Mesenteric fat pad (tissue), 1 donor: Measurements from ENCODE around the gene ST3GAL2. TPM values are rescaled to one million over a fixed set of nuclear protein-coding genes. Genes with fewer than 3 reads are reported as not detected.
"Not testable (repeated sequence)": the region's sequence is repeated elsewhere in the genome, so short reads cannot be mapped to it uniquely, and the experiment has no call there.

Experiments used
- DNase-seq: peaks from one replicate; pipeline ENCODE4 v3.0.0-alpha.2; 2020; ENCODE audit warnings: low spot score
- total RNA-seq: library from RNA; stranded (reverse); fragmentation: NEBNext Ultra II Directional; extraction: Animal tissue kit (Norgen Biotek cat#: 25700); gene quantifications from one replicate; pipeline ENCODE4 v1.2.1, GENCODE V29; 2021
- donor health status: DM: yes; HTN: yes; CAD: no.

ST3GAL2 gene
- total RNA-seq, 1 donor from 2014 or later = 25.9 TPM

GRCh38 chr16:70467608-70468007 lies 28.7 kb upstream of the ST3GAL2 start:
- no peak for DNase-seq

GRCh38 chr16:70467113-70467512 lies 28.2 kb upstream of the ST3GAL2 start:
- no peak for DNase-seq

GRCh38 chr16:70466805-70467076 lies 27.8 kb upstream of the ST3GAL2 start:
- DNase-seq = no peak

GRCh38 chr16:70465999-70466804 lies 27.3 kb upstream of the ST3GAL2 start:
- no peak for DNase-seq

GRCh38 chr16:70463235-70463634 lies 24.3 kb upstream of the ST3GAL2 start:
- no peak for DNase-seq

- no peak for DNase-seq
These were observed 21.9 kb upstream of the ST3GAL2 start for GRCh38 chr16:70460737-70461261.

GRCh38 chr16:70457446-70458166 lies 18.7 kb upstream of the ST3GAL2 start:
- no peak for DNase-seq

- no peak for DNase-seq
These were observed 17.0 kb upstream of the ST3GAL2 start for GRCh38 chr16:70455910-70456309.

- DNase-seq = no peak
These were observed 15.5 kb upstream of the ST3GAL2 start, which contains the start of gene FCSK for GRCh38 chr16:70454222-70455034. FCSK (plus strand) TSS chr16:70454595; CDS start chr16:70463191, 8,596 bp downstream.

- no peak for DNase-seq
These were observed 15.0 kb upstream of the ST3GAL2 start for GRCh38 chr16:70453892-70454221.

- DNase-seq = no peak
These were observed 14.4 kb upstream of the ST3GAL2 start for GRCh38 chr16:70453117-70453891.

GRCh38 chr16:70451004-70451340 lies 12.1 kb upstream of the ST3GAL2 start:
- not testable (repeated sequence) for DNase-seq

- not testable (repeated sequence) for DNase-seq
These were observed 11.5 kb upstream of the ST3GAL2 start for GRCh38 chr16:70450142-70451003.

- no peak for DNase-seq
These were observed 9.2 kb upstream of the ST3GAL2 start for GRCh38 chr16:70448075-70448474.

- DNase-seq = no peak
These were observed 5.6 kb upstream of the ST3GAL2 start for GRCh38 chr16:70444249-70445063.

GRCh38 chr16:70442344-70442743 lies 3.4 kb upstream of the ST3GAL2 start:
- no peak for DNase-seq

- no peak for DNase-seq
These were observed 2.6 kb upstream of the ST3GAL2 start for GRCh38 chr16:70441406-70441990.

- DNase-seq = no peak
These were observed 1.3 kb upstream of the ST3GAL2 start for GRCh38 chr16:70440009-70440692.
